Mucosa of rectum (tissue), 2 donors: Measurements from ENCODE around the gene TMEM150B.

ENCODE experiments used
- H3K27ac ChIP-seq, 2 donors: one replicate each; pipeline ENCODE4 v1.7.0; 2013; ENCODE audit warnings: inconsistent platforms in 2 of 2, low read depth in 2 of 2, low read length in 2 of 2
- H3K27me3 ChIP-seq, 2 donors: one replicate each; pipeline ENCODE4 v1.7.0; 2013; ENCODE audit warnings: low read length in 2 of 2; ENCODE audit not compliant: control insufficient read depth in 2 of 2, insufficient read depth in 2 of 2
- H3K36me3 ChIP-seq, 2 donors: one replicate each; pipeline ENCODE4 v1.7.0; 2013; ENCODE audit warnings: low read length in 2 of 2; ENCODE audit not compliant: control insufficient read depth in 2 of 2, insufficient read depth in 2 of 2
- H3K4me1 ChIP-seq, 2 donors: one replicate each; pipeline ENCODE4 v1.7.0; 2013; ENCODE audit warnings: low read length in 2 of 2, mild to moderate bottlenecking in 1 of 2; ENCODE audit not compliant: control insufficient read depth in 2 of 2, insufficient read depth in 2 of 2
- H3K4me3 ChIP-seq, 2 donors: one replicate each; pipeline ENCODE4 v1.7.0; 2013; ENCODE audit warnings: low read length in 2 of 2
- H3K9ac ChIP-seq, 2 donors: one replicate each; pipeline ENCODE4 v1.7.0; 2013; ENCODE audit warnings: low read length in 2 of 2, low read depth in 1 of 2, mild to moderate bottlenecking in 1 of 2
- H3K9me3 ChIP-seq, 2 donors: one replicate each; pipeline ENCODE4 v1.7.0; 2013; ENCODE audit warnings: low read length in 2 of 2; ENCODE audit not compliant: control insufficient read depth in 2 of 2
- donor health status: healthy.
- donor health status: Normal muscosa, but diverticular disease.

TMEM150B gene

GRCh38 chr19:55319785-55320184 lies 5.4 kb downstream of the TMEM150B start:
- Histone ChIP-seq H3K9me3 (no peaks in the 10 kb centered on the region), H3K4me3 (no peak overlapping the region), H3K27ac (no peak overlapping the region), H3K4me1 (peaks cover 19 to 23% of the 10 kb centered on the region in 2 donors), H3K9ac (no peak overlapping the region), H3K27me3 (no peaks in the 10 kb centered on the region), H3K36me3 (no peaks in the 10 kb centered on the region)

GRCh38 chr19:55316646-55317045 lies 8.5 kb downstream of the TMEM150B start:
- Histone ChIP-seq H3K4me1 (peaks cover 5 to 8% of the 10 kb centered on the region in 2 donors), H3K4me3 (no peak overlapping the region), H3K27me3 (no peaks in the 10 kb centered on the region)

GRCh38 chr19:55315956-55316525 lies 9.1 kb downstream of the TMEM150B start:
- Histone ChIP-seq H3K36me3 (no peaks in the 10 kb centered on the region), H3K4me3 (no peak overlapping the region), H3K9me3 (no peaks in the 10 kb centered on the region), H3K9ac (no peak overlapping the region), H3K4me1 (peaks cover 0 to 2% of the 10 kb centered on the region in 2 donors), H3K27me3 (no peaks in the 10 kb centered on the region), H3K27ac (no peak overlapping the region)

More at GRCh38 chr19:55316646-55317045, 8.5 kb downstream of the TMEM150B start:
- Histone ChIP-seq H3K9me3 (no peaks in the 10 kb centered on the region), H3K9ac (no peak overlapping the region), H3K36me3 (no peaks in the 10 kb centered on the region), H3K27ac (no peak overlapping the region)

GRCh38 chr19:55314396-55314795 lies 10.7 kb downstream of the TMEM150B start:
- Histone ChIP-seq H3K36me3 (no peaks in the 10 kb centered on the region), H3K4me1 (no peaks in the 10 kb centered on the region), H3K9me3 (no peaks in the 10 kb centered on the region), H3K9ac (no peak overlapping the region), H3K4me3 (no peak overlapping the region), H3K27ac (no peak overlapping the region), H3K27me3 (no peaks in the 10 kb centered on the region)

GRCh38 chr19:55312621-55313512 lies 12.3 kb downstream of the TMEM150B start:
- Histone ChIP-seq H3K9me3 (no peaks in the 10 kb centered on the region), H3K4me1 (no peaks in the 10 kb centered on the region), H3K9ac (no peak overlapping the region), H3K27me3 (no peaks in the 10 kb centered on the region), H3K36me3 (no peaks in the 10 kb centered on the region), H3K4me3 (no peak overlapping the region), H3K27ac (no peak overlapping the region)

- Histone ChIP-seq H3K4me1 (no peaks in the 10 kb centered on the region), H3K9me3 (no peaks in the 10 kb centered on the region), H3K4me3 (no peak overlapping the region), H3K27ac (no peak overlapping the region), H3K27me3 (no peaks in the 10 kb centered on the region), H3K9ac (no peak overlapping the region), H3K36me3 (no peaks in the 10 kb centered on the region)
These were observed 13.3 kb downstream of the TMEM150B start for GRCh38 chr19:55311797-55312196.

- no peak overlapping the region for H3K27ac ChIP-seq
- H3K9ac ChIP-seq: no peak overlapping the region
- no peaks in the 10 kb centered on the region for H3K36me3 ChIP-seq
- H3K4me1 ChIP-seq: no peaks in the 10 kb centered on the region
- no peaks in the 10 kb centered on the region for H3K9me3 ChIP-seq
- H3K4me3 ChIP-seq: no peak overlapping the region
- H3K27me3 ChIP-seq: no peaks in the 10 kb centered on the region
These were observed 13.7 kb downstream of the TMEM150B start for GRCh38 chr19:55311397-55311796.

- no peaks in the 10 kb centered on the region for H3K27me3 ChIP-seq
- no peak overlapping the region for H3K9ac ChIP-seq
- H3K4me3 ChIP-seq: no peak overlapping the region
- H3K9me3 ChIP-seq: no peaks in the 10 kb centered on the region
- no peaks in the 10 kb centered on the region for H3K36me3 ChIP-seq
- H3K27ac ChIP-seq: no peak overlapping the region
- H3K4me1 ChIP-seq: no peaks in the 10 kb centered on the region
These were observed 14.6 kb downstream of the TMEM150B start for GRCh38 chr19:55310498-55310897.

GRCh38 chr19:55309448-55309847 lies 15.7 kb downstream of the TMEM150B start:
- Histone ChIP-seq H3K4me1 (no peaks in the 10 kb centered on the region), H3K4me3 (no peak overlapping the region), H3K9me3 (no peaks in the 10 kb centered on the region), H3K9ac (no peak overlapping the region), H3K27ac (no peak overlapping the region), H3K27me3 (no peaks in the 10 kb centered on the region), H3K36me3 (no peaks in the 10 kb centered on the region)

GRCh38 chr19:55308281-55308680 lies 16.9 kb downstream of the TMEM150B start:
- Histone ChIP-seq H3K36me3 (no peaks in the 10 kb centered on the region), H3K9me3 (no peaks in the 10 kb centered on the region), H3K27me3 (no peaks in the 10 kb centered on the region), H3K9ac (no peak overlapping the region), H3K4me3 (no peak overlapping the region), H3K4me1 (no peaks in the 10 kb centered on the region), H3K27ac (no peak overlapping the region)
